ENCODE results near the gene TECR. TPM values are rescaled to one million over a fixed set of nuclear protein-coding genes. Genes with fewer than 3 reads are reported as not detected.
A peak's percentile ranks its signal among the peaks of the same experiment; 100 is the strongest.

TECR gene
- total RNA-seq, 1 donor from 2014 or later, result 186 TPM

GRCh38 chr19:14511229-14511593, 18.2 kb upstream of the TECR start:
- Mint-ChIP-seq H3K36me3 (ENCODE audit: insufficient read depth) (peaks cover 16% of the 10 kb centered on the region), H3K27ac (peak overlapping the region; percentile 93), H3K27me3 (no peaks in the 10 kb centered on the region), H3K4me1 (ENCODE audit: low read depth) (peaks cover 41% of the 10 kb centered on the region), H3K4me3 (ENCODE audit: low read depth) (no peak overlapping the region), H3K9me3 (ENCODE audit: low read depth) (no peaks in the 10 kb centered on the region)
- no peak for DNase-seq (ENCODE audit: low spot score, unreplicated experiment)
- TF ChIP-seq CTCF (IDR thresholded peaks at IDR 0.05; ENCODE audit: unreplicated experiment), result no peak

GRCh38 chr19:14512406-14512961, 16.9 kb upstream of the TECR start:
- Mint-ChIP-seq H3K4me1 (ENCODE audit: low read depth) (peaks cover 42% of the 10 kb centered on the region), H3K9me3 (ENCODE audit: low read depth) (no peaks in the 10 kb centered on the region), H3K36me3 (ENCODE audit: insufficient read depth) (peaks cover 20% of the 10 kb centered on the region), H3K4me3 (ENCODE audit: low read depth) (no peak overlapping the region), H3K27ac (no peak overlapping the region), H3K27me3 (no peaks in the 10 kb centered on the region)
- TF ChIP-seq CTCF (IDR thresholded peaks at IDR 0.05; ENCODE audit: unreplicated experiment), result no peak
- no peak for DNase-seq (ENCODE audit: low spot score, unreplicated experiment)

- peaks cover 20% of the 10 kb centered on the region for H3K36me3 Mint-ChIP-seq (ENCODE audit: insufficient read depth)
- no peaks in the 10 kb centered on the region for H3K9me3 Mint-ChIP-seq (ENCODE audit: low read depth)
- H3K4me3 Mint-ChIP-seq (ENCODE audit: low read depth), result peak overlapping the region; percentile 66
- H3K27ac Mint-ChIP-seq, result peak overlapping the region; percentile 41
- no peak for DNase-seq (ENCODE audit: low spot score, unreplicated experiment)
- H3K4me1 Mint-ChIP-seq (ENCODE audit: low read depth), result peaks cover 37% of the 10 kb centered on the region
- TF ChIP-seq CTCF (IDR thresholded peaks at IDR 0.05; ENCODE audit: unreplicated experiment), result no peak
- H3K27me3 Mint-ChIP-seq, result no peaks in the 10 kb centered on the region
Measured at GRCh38 chr19:14514215-14514863, 15.1 kb upstream of the TECR start.

GRCh38 chr19:14515501-14516047, 13.8 kb upstream of the TECR start:
- peaks cover 20% of the 10 kb centered on the region for H3K36me3 Mint-ChIP-seq (ENCODE audit: insufficient read depth)
- H3K9me3 Mint-ChIP-seq (ENCODE audit: low read depth), result no peaks in the 10 kb centered on the region
- no peak for DNase-seq (ENCODE audit: low spot score, unreplicated experiment)
- peak overlapping the region; percentile 91 for H3K4me3 Mint-ChIP-seq (ENCODE audit: low read depth)
- peaks cover 32% of the 10 kb centered on the region for H3K4me1 Mint-ChIP-seq (ENCODE audit: low read depth)
- no peaks in the 10 kb centered on the region for H3K27me3 Mint-ChIP-seq
- TF ChIP-seq CTCF (IDR thresholded peaks at IDR 0.05; ENCODE audit: unreplicated experiment), result no peak
- peak overlapping the region; percentile 38 for H3K27ac Mint-ChIP-seq

GRCh38 chr19:14516048-14516534, 13.3 kb upstream of the TECR start:
- no peaks in the 10 kb centered on the region for H3K9me3 Mint-ChIP-seq (ENCODE audit: low read depth)
- DNase-seq (ENCODE audit: low spot score, unreplicated experiment), result no peak
- H3K4me3 Mint-ChIP-seq (ENCODE audit: low read depth), result peak overlapping the region; percentile 91
- H3K27ac Mint-ChIP-seq, result peak overlapping the region; percentile 38
- no peaks in the 10 kb centered on the region for H3K27me3 Mint-ChIP-seq
- peaks cover 31% of the 10 kb centered on the region for H3K4me1 Mint-ChIP-seq (ENCODE audit: low read depth)
- H3K36me3 Mint-ChIP-seq (ENCODE audit: insufficient read depth), result peaks cover 20% of the 10 kb centered on the region
- no peak for TF ChIP-seq CTCF (IDR thresholded peaks at IDR 0.05; ENCODE audit: unreplicated experiment)
